HG03342 (cell line): ENCODE data around the gene TBX19.

Experiments
- ATAC-seq: cut with Tn5 transposase; IDR thresholded peaks from one replicate; pipeline ENCODE4 v1.9.1; 2021; ENCODE audit warnings: mild to moderate bottlenecking, moderate library complexity; ENCODE audit not compliant: unreplicated experiment

TBX19 gene

DNA sequence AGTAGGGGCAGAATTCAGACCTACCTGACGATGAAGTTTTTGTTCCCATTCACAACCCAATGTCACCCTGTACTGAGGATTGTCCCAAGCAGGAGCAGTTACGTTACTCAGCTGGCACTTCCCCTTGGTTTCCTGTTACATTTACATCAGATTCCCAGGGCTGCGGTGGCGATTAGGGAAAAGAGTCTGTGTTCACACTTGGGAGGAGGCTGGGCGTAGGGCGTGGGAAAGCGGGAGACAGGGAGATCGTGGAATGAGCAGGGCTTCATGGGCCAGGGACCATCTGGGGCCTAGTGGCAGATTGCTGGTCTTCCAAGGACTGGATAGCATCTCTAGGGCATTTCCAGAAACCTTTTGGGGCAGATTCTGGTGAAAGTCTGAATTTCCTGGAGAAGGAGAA lies 39.0 kb downstream of the TBX19 start:
- no peak for ATAC-seq

DNA sequence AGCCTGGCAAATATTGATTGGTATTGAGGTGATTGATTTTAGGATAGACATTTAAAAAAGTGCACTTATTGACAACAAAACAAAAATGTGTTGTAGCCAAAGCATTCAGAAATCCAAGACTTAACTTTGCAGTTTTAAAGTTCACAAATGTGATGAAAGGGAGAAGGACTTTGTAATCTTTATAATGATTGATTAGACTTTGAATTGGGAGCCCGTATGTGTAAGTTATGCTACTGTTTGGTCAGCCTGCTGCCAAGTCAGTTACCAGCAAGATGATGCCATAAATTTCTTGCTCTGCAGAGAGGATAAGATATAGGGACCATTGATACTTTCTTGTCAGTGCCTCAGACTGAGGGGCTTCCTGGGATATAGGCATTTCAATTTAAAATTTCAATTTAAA lies 39.5 kb downstream of the TBX19 start:
- ATAC-seq: no peak

DNA sequence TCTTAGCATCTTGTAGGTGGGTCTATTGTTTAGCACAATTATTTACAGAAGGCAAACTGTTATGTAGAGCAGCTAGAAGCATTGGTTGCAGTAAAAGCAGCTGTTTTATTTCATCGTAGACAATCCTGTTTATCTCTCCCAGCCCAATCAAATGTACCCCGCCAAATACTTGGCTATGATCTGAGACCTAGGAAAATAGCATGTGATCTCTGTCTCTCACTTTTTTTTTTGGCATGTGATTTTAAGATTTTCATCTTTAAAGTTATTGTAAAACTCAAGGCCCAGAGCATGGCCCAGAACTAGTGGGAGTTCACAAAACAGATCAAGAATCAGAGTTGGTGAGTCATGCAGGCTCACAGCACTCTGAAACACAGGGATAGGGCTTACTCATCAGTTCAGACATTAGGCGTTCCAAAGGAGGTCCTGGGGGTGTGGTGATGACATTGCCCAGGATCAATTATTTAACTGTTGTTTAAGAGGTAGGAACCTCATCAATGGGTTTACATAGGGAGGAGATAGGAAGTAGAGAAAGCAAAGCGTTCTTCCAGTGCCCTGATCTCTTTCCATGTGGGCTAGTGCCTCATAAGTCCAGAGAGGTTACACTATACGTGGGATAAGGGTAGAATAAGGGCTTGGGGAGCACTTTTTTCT lies 40.2 kb downstream of the TBX19 start:
- ATAC-seq: no peak

DNA sequence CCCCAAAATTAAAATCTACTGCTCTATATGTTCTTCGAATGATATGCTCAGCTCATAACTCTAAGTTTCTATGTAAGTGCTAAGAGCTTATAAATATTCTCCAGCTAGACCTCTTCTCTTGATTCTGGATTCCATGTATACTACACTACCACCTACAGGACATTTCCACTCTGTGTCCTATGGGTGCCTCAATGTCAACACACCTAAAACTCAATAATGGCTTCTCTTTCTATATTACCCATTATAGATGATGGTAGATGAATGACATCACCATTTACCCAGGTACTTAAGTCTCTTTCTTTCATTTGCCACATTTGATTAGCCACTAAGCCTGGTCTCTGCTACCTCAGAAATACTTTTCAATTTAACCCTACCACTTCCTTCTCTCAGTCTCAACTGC lies 41.3 kb downstream of the TBX19 start:
- peak; percentile 43 for ATAC-seq

DNA sequence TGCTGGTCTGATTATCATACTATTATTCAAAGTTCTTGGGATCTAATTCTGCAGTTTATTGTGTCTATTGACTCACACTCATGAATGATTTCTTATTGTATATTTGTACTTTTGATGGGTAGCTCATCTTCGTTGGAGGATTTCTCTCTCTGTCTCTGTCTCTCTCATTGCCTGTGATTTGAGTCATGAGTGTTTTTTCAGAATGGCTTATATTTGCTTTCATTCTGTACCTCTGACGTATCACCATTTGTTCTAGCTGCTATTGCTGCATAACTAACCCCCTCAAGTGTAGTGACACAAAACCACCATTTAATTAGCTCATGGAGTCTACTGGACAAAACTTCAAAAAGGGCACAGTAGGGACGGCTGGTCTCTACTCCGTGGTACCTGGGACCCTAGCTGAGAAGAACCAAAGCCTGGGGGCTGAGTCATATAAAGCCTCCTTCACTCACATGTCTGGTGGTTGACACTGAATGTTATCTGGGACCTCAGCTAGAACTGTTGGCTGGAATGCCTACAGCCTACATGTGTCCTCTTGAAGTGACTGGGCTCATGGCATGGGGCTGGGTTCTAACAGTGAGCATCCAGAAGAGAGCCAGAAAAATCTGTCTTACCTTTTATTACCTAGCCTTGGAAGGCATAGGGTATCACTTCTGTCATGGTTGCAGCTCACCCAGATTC lies 44.2 kb downstream of the TBX19 start:
- ATAC-seq: no peak

DNA sequence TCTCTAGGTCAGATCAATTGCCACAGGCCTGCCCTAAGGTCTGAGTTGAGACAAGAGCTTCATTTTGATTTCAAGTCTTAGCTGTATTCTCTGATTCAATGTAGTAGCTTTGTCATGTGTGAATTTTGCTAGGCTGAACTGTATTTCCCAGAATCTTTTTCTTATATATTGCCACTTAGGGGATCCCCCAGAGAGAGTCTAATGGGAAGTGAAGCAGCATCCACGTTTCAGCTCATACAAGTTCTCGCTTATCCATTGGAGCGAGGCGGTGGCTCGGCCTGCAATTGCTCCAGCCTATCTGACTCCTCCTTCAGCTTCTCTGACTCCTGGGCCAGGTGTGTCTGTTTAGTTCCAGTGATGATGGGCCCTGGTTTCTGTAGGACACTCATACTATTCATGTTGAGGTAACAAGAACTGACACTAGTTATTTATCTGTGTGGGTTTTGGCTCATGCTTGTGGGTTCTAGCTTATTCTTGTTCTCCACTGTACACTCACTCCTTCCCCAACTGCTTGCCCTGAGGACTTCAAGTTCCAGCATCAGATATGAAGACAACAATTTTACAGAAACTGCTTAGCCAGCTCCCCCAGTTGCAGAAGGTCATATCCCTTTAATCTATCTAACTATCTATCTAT lies 48.2 kb downstream of the TBX19 start:
- no peak for ATAC-seq

DNA sequence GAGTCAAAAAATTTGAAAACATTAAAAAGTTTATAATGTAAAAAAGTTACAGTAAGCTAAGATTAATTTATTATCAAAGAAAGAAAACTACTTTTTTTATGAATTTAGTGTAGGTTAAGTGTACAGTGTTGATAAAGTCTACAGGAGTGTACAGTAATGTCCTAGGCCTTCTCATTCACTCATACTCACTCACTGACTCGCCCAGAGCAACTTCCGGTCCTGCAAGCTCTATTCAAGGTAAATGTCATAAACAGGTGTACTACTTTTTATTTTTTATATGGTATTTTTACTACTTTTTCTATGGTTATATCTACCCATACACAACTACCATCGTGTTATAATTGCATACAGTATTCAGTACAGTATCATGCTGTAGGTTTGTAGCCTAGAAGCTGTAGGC lies 49.6 kb downstream of the TBX19 start:
- no peak for ATAC-seq

DNA sequence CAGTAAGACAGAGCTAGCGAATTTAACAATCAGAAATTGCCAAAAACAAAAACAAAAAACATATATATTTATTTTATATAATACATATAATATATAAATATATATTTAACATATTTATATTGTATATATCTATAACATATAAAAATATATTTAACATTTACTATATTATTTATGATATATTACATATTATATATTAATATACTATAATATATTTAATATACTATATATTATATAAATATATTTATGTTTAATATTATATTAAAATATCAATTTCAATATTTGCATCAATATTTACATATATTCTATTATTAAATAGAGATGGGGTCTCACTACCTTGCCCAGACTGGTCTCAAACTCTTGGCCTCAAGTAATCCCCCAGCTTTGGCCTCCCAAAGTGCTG lies 50.9 kb downstream of the TBX19 start:
- ATAC-seq: no peak

DNA sequence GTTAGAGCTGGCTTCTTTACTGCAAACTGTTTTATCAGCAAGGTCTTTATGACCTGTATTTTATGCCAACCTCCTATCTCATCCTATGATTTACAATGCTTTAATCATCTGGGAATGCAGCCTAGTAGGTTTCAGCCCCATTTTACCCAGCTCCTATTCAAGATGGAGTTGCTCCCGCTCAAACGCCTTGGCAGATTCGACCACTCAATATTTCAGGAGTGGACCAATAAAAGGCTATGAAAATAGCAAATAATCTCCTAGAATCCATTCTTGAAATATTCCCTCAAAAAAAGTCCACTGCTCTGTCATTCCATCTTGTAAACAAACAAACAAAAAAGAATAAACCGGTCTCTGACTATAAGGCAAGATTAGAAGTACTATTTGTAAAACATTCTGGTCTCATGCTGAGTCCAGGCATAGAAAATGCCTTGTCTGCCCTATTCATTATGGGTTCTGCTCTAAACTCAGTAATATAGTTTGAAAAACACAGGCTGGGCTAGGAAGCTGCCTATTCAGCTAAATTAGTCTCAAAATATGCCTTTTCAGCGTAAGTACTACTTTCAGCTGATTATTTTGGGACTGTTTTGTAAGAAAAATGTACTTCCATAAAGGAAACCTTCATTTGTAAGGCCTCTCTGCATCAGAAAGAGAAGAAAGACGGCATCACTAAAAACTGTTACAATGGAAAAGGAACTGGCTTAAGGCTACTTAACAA lies 53.0 kb downstream of the TBX19 start:
- no peak for ATAC-seq

DNA sequence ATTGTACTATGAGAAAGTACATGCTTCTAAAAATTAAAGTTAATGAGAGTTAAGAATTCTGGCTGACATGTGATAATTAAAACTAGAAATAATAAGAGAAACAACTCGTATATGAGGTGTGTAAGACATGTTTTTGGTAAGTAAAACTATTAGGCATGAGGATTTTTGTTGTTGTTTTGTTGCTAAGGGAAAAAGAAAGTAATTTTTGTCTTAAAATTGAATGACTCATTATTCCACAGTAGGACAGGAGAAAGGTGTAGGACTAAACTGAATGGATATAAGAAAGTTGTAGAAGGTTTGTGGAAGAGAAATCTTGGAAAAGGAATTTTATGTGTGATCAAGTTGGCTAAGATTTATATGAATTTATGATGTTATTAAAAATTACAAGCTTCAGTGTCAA lies 54.8 kb downstream of the TBX19 start:
- no peak for ATAC-seq

DNA sequence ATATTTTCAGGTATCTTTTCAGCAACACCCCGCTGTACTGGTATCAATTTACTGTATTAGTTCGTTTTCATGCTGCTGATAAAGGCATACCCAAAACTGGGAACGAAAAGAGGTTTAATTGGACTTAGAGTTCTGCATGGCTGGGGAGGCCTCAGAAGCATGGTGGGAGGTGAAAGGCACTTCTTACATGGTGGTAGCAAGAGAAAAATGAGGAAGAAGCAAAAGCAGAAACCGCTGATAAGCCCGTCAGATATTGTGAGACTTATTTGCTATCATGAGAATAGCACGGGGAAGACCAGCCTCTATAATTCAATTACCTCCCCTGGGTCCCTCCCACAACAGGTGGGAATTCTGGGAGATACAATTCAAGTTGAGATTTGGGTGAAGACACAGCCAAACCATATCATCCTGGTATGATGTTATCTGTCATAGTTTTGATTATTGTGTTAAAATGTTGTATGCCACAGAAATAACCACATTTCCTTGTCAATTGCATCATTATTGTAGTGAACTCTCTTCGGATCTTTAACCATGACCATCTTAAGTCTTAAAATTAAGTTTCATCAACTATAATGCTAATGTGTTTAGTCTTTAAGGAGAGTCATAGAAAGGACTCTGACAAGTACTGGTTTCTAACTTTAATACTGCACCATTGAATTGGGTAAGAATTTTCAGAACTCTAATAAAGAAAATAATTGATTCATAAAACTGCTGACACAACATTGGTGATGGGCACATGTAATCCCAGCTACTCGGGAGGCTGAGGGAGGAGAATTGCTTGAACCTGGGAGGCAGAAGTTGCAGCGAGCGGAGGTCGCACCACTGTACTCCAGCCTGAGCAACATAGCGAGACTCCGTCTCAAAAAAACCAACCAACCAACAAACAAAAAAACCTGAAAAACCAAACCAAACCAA lies 58.2 kb downstream of the TBX19 start:
- ATAC-seq: no peak

DNA sequence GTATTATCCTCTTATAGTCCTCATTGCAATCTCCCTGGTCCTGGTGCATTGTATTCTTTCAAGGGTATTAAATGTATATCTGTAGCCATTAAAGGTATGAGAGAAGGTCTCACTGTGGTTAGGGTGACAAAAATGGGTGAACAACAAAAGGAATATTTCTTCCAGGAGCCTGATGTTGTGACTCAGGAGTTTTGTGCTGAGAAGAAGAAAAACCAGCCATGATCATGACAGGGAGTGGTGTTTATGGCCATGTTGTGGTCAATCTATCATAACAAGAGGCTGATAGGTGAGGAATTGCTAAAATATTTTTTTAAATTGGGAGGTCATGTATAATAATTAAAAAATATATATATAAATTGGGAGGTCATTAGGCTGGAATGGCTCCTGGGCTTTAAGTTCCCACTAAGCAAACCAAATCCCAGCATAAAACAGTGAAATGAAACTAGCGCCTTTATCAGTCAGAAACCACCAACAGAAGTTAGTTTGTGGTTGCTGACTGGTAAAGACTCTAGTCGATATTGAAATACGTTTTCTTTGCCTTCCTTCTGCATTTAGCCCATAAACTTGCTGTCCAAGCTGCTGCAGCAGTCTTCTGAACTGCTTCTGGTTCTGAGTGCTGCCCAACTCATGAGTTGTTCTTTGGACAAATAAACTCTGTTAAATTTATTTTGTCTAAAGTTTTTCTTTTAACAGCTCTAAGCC lies 60.3 kb downstream of the TBX19 start:
- ATAC-seq: peak; percentile 42

DNA sequence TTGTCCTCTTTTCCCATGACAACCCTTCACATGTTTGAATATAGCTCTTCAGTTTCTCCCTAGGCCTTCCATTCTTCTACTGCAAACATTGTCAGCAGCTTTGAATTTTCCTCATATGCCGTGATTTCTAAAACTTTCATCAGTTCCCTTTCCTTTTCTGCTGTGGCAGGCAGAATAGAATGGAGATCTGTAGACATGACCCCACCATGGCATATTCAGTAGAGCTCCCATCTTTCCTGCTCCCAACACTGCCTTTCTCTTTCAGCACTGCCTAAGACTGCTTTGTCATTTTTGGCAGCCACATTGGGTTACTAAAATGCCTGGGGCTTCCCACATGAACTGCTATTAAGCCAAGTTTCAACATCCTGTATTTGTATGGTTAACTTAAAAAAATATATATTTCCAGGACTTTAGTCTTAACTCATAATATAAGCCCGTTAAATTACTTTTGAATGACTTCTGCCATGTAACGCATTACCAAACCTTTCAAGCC lies 60.9 kb downstream of the TBX19 start:
- ATAC-seq: no peak

DNA sequence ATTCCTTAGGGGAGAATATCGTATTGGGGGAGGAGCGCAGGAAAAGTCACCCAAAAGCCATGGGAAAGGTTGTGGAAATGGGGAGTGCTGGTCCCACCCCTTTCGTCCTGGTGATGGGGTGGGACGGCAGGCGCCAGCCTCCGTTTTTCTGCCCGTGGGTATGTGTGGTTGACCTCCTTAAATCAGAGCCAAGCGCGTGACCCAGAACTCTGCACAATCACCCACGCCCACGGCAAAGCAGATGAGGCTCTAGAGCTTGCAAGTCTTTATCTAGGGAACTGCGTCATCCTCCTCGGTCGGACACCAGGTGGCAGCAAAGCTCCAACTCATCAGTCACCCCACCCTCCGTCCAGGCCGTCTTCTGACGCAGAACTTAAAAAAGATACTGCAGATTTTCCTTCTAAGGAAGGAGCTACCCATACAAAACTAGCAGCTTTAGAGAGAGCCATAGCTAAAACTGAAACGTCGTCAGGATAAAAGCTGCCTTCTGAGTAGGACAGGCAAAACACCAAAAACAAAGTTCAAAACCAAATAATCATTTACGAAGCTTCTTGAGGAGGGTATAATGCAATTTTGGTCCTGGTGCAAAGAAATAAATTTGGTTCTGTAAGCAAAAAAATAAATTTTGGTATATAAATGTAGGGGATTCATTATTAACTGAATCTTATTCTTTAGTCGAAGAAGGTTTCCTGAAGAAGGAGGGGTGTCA lies 62.0 kb downstream of the TBX19 start:
- peak; percentile 89 for ATAC-seq

DNA sequence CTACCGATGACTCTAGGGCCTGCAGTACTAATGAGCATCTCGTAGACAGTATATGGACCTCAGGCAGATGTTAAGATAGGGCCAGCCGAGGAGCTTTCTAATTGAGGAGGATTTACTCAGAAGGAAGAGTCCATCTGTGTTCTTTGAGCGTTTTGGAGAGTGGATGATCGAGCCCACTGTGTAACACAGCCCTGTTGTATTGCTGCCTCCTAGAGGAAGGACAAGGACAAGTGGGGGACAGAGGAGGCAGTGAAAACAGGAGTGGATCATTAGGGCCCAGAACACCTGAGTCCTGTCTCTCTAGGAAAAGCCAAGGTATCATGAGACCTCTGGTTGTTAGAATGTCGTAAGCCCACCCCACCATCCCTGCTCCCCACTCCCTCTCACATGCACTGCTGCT lies 62.9 kb downstream of the TBX19 start:
- ATAC-seq: no peak

DNA sequence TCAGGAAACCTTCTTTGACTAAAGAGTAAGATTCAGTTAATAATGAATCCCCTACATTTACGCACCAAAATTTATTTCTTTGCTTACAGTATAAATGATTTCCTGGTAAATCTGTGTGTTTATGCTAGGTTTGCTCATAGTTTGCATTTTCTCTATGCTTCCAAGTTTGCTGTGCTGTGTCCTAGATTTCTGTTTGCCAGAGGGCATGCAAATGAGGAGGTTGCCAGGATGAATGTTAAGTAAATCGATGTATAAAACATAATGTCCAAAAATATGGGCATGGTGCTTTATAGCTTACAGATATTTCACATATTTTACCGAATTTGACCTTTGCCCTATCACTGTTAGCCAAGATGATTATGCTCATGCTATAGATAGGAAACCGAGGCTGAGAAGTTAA lies 63.8 kb downstream of the TBX19 start:
- no peak for ATAC-seq

DNA sequence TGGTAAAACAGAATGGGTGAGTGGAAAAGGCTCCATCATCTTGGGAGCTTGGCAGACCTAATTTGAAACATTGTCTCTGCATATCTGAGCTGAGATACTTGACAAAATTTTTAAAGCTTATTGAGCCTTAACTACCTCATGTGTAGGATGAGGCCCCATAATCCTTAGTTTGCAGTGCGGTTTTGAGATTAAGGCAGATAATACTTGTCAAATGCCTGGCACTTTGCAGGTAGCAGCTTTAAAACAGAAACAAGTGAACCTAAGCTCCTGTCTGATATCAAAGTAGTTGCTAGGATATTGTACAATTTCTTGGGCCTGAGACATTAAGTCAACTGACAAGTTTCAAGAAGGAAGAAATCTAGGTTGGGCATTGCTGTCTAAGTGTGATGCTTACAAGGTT lies 65.3 kb downstream of the TBX19 start:
- ATAC-seq: no peak

DNA sequence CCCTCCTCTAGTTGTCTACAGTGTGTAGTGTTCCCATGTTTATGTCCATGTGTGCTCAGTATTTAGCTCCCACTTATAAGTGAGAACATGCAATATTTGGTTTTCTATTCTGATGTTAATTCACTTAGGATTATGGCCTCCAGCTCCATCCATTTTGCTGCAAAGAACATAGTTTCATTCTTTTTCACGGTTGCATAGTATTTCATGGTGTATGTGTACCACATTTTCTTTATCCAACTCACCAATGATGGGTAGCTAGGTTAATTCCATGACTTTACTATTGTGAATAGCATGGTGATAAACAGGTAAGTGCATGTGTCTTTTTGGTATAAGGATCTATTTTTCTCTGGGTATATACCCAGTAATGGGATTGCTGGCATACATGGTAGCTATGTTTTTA lies 67.0 kb downstream of the TBX19 start:
- no peak for ATAC-seq

DNA sequence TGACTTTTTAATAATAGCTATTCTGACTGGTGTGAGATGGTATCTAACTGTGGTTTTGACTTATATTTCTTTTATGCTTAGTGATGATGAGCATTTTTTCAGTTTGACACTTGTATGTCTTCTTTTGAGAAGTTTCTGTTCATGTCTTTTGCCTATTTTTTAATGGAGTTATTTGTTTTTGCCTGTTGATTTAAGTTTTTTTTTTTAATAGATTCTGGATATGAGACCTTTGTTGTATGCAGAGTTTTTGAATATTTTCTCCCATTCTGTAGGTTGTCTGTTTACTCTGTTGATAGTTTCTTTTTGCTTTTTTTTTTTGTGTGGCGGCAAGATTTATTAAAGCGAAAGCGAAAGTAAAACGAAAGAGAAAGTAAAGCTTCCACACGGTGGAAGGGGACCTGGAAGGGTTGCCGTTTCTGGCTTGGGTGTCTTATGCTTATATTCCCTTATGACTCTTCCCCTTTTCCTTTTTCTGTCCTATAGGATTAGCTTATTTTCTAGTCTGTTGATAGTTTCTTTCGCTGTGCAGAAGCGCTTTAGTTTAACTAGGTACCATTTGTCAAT lies 67.6 kb downstream of the TBX19 start:
- no peak for ATAC-seq
